B cell (primary cell): Measurements from ENCODE around the gene SLC5A12.

ENCODE experiments used
- EZH2 ChIP-seq: IDR thresholded peaks from 2 replicates; pipeline ENCODE4 v1.6.1; 2012; ENCODE audit warnings: borderline replicate concordance, low read depth, mild to moderate bottlenecking, moderate library complexity, low read length; ENCODE audit not compliant: insufficient read depth, poor library complexity, severe bottlenecking
- TF ChIP-seq, protein P1 (sequence below): fragments of 200-600 bp; IDR thresholded peaks from one replicate; pipeline ENCODE4 v1.8.0; 2022; ENCODE audit warnings: antibody characterized with exemption, mild to moderate bottlenecking

DNA sequence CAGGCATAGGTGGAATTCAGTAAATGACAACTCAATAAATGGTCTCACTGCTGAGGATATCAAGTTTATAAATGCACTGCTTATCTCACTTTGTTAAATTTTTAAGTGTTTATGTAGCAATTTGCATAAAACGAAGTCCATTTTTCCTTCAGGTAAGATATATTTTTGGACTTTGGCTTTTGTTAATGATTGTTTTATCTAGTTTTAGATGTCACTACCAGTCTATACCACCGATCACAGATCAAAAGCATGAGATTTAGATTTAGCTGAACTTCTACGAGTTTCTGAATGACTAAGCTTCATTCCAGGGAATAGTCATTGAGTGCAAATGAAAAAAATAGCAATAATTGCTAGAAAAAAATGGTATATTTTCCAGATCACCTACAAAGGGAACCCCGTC is 12.8 kb upstream of the SLC5A12 start:
- TF ChIP-seq, protein P1, sequence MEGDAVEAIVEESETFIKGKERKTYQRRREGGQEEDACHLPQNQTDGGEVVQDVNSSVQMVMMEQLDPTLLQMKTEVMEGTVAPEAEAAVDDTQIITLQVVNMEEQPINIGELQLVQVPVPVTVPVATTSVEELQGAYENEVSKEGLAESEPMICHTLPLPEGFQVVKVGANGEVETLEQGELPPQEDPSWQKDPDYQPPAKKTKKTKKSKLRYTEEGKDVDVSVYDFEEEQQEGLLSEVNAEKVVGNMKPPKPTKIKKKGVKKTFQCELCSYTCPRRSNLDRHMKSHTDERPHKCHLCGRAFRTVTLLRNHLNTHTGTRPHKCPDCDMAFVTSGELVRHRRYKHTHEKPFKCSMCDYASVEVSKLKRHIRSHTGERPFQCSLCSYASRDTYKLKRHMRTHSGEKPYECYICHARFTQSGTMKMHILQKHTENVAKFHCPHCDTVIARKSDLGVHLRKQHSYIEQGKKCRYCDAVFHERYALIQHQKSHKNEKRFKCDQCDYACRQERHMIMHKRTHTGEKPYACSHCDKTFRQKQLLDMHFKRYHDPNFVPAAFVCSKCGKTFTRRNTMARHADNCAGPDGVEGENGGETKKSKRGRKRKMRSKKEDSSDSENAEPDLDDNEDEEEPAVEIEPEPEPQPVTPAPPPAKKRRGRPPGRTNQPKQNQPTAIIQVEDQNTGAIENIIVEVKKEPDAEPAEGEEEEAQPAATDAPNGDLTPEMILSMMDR: no peak
- no peak for TF ChIP-seq EZH2
